SK-MEL-5 (cell line): Measurements from ENCODE around the gene RNF31. TPM values are rescaled to one million over a fixed set of nuclear protein-coding genes. Genes with fewer than 3 reads are reported as not detected.
A peak's percentile ranks its signal among the peaks of the same experiment; 100 is the strongest.
"Not testable (repeated sequence)": the region's sequence is repeated elsewhere in the genome, so short reads cannot be mapped to it uniquely, and the experiment has no call there.

Experiments
- DNase-seq: peaks from one replicate; pipeline ENCODE4 v3.0.0-alpha.2; 2016; ENCODE audit warnings: low read depth, low spot score
- in situ Hi-C: cut with HindIII; loops from 2 replicates; pipeline ENCODE4 v1.10.0; 2016; ENCODE audit warnings: low sequenced_read_pairs, high pct_unique_total_duplicates, low pct_unique_long_range_greater_than_20kb
- polyA plus RNA-seq, 2 experiments: library from polyadenylated mRNA; depleted of rRNA; stranded (reverse); fragments of >200 nt; gene quantifications; 2 replicates each; pipeline ENCODE4 v1.2.3, GENCODE V29; 2015
- total RNA-seq: library from RNA; depleted of rRNA; stranded (reverse); fragments of >200 nt; shearing (Covaris generic); gene quantifications from 2 replicates; pipeline ENCODE4 v1.2.3, GENCODE V29; 2014; rRNA removed

RNF31 gene
- total RNA-seq = 36.3 and 47.2 TPM in 2 replicates
- polyA plus RNA-seq (2015; cell fraction: cytosol; rRNA removed) = 47.8 and 67.0 TPM in 2 replicates
- 140 and 155 TPM in 2 replicates for polyA plus RNA-seq (2015; cell fraction: nucleus; rRNA removed)

GRCh38 chr14:24146978-24147760 lies at the start of gene RNF31:
Gene RNF31 (plus strand): TSS chr14:24147498. CDS start chr14:24147699, 201 bp downstream.
- peak; percentile 97 for DNase-seq
- in situ Hi-C loops = no loop called here

GRCh38 chr14:24098229-24098926 lies 48.9 kb upstream of the RNF31 start:
- in situ Hi-C loops = no loop called here
- no peak for DNase-seq

GRCh38 chr14:24098927-24099813 lies 48.1 kb upstream of the RNF31 start:
- in situ Hi-C loops = no loop called here
- no peak for DNase-seq

- in situ Hi-C loops = no loop called here
- no peak for DNase-seq
These were observed 46.9 kb upstream of the RNF31 start for GRCh38 chr14:24100197-24100981.

GRCh38 chr14:24100982-24101494 lies 46.3 kb upstream of the RNF31 start:
- no peak for DNase-seq
- in situ Hi-C loops = no loop called here

- DNase-seq = no peak
- in situ Hi-C loops = no loop called here
These were observed 44.8 kb upstream of the RNF31 start for GRCh38 chr14:24102357-24103048.

- no peak for DNase-seq
- in situ Hi-C loops = no loop called here
These were observed 43.8 kb upstream of the RNF31 start for GRCh38 chr14:24103451-24103850.

GRCh38 chr14:24105609-24106239 lies 41.6 kb upstream of the RNF31 start:
- DNase-seq, in situ Hi-C loops: not testable (repeated sequence)

GRCh38 chr14:24106672-24107271 lies 40.5 kb upstream of the RNF31 start:
- no peak for DNase-seq
- in situ Hi-C loops = no loop called here

- in situ Hi-C loops = no loop called here
These were observed 38.9 kb upstream of the RNF31 start for GRCh38 chr14:24108336-24108874.

GRCh38 chr14:24110060-24110459 lies 37.2 kb upstream of the RNF31 start:
- no peak for DNase-seq
- in situ Hi-C loops = no loop called here

More at GRCh38 chr14:24108336-24108874, 38.9 kb upstream of the RNF31 start:
- DNase-seq = no peak

- in situ Hi-C loops = no loop called here
- no peak for DNase-seq
These were observed 36.8 kb upstream of the RNF31 start for GRCh38 chr14:24110523-24110922.

GRCh38 chr14:24113379-24113800 lies 33.9 kb upstream of the RNF31 start:
- in situ Hi-C loops = no loop called here
- DNase-seq = no peak

GRCh38 chr14:24113801-24114531 lies 33.3 kb upstream of the RNF31 start:
- DNase-seq = peak; percentile 83
- in situ Hi-C loops = no loop called here
